ENCODE data around the gene COL23A1. TPM values are rescaled to one million over a fixed set of nuclear protein-coding genes. Genes with fewer than 3 reads are reported as not detected.

The COL23A1 gene
- total and polyA plus RNA-seq, 2 of the 13 experiments (the other 11 are each of a cell fraction or from before 2014, with no cell fraction given): not detected

DNA sequence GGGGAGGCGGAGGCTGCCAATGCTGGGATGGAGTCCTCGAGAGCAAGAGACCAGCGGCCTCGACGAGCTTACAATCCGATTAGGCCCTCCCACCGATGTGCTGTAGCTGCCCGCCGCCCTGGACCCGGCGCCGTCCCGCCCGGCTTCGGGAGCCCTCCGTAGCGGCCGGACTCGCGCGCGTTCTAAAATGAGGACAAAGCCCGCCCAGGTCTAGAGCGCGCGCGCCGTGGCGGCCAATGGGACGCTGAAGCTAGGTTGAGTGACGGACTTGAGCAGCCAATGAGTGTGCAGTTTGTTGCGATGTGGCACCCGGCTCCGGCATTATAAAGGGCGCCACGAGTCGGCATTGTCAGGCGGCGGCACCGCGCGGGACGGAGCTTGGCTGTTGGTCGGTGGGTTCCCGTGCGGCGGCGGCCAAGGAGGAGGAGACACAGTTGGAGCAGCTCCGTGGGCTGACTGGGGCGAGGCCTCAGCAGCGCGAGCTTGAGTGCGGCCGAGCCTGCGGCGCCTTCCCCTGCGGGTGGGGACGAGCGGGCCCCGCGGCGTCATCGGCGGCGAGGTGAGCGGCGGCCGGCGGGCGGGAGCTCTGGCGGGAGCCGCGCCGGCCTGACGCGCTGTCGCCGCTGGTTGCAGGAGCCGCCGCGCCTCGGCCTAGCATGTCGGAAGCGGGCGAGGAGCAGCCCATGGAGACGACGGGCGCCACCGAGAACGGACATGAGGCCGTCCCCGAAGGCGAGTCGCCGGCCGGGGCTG, 385.8 kb downstream of the COL23A1 start, which contains the start of gene HNRNPAB (continued):
- TF ChIP-seq, protein P1, sequence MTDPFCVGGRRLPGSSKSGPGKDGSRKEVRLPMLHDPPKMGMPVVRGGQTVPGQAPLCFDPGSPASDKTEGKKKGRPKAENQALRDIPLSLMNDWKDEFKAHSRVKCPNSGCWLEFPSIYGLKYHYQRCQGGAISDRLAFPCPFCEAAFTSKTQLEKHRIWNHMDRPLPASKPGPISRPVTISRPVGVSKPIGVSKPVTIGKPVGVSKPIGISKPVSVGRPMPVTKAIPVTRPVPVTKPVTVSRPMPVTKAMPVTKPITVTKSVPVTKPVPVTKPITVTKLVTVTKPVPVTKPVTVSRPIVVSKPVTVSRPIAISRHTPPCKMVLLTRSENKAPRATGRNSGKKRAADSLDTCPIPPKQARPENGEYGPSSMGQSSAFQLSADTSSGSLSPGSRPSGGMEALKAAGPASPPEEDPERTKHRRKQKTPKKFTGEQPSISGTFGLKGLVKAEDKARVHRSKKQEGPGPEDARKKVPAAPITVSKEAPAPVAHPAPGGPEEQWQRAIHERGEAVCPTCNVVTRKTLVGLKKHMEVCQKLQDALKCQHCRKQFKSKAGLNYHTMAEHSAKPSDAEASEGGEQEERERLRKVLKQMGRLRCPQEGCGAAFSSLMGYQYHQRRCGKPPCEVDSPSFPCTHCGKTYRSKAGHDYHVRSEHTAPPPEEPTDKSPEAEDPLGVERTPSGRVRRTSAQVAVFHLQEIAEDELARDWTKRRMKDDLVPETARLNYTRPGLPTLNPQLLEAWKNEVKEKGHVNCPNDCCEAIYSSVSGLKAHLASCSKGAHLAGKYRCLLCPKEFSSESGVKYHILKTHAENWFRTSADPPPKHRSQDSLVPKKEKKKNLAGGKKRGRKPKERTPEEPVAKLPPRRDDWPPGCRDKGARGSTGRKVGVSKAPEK (CRISPR knock-in tag; IDR thresholded peaks at IDR 0.05; ENCODE audit: borderline replicate concordance): no peak
- TF ChIP-seq MZF1 (CRISPR knock-in tag; IDR thresholded peaks at IDR 0.05; ENCODE audit: borderline replicate concordance) (no peak), SMAD3 (CRISPR knock-in tag; IDR thresholded peaks at IDR 0.05) (peak; percentile 65), TGIF2 (CRISPR knock-in tag; IDR thresholded peaks at IDR 0.05) (0 out of 2 replicates have a peak, but pooled peaks have one; percentile 44), ZNF17 (CRISPR knock-in tag; IDR thresholded peaks at IDR 0.05) (no peak), NFYB (CRISPR knock-in tag; IDR thresholded peaks at IDR 0.05) (peak; percentile 100), ARNT (IDR thresholded peaks at IDR 0.05) (no peak), SNRNP70 (IDR thresholded peaks at IDR 0.05; ENCODE audit: low read depth, low read length) (no peak), ZSCAN20 (CRISPR knock-in tag; IDR thresholded peaks at IDR 0.05; ENCODE audit: borderline replicate concordance) (peak; percentile 70; the same call in 1 of the 2 replicates), ZNF563 (CRISPR knock-in tag; IDR thresholded peaks at IDR 0.05) (peak; percentile 91), BRD4 (CRISPR knock-in tag; IDR thresholded peaks at IDR 0.05) (peak; percentile 64; the same call in 1 of the 2 replicates), ZNF766 (CRISPR knock-in tag; IDR thresholded peaks at IDR 0.05; ENCODE audit: borderline replicate concordance) (peak; percentile 89), YY1 (IDR thresholded peaks at IDR 0.05; ENCODE audit: insufficient read depth, insufficient replicate concordance, low read depth, low read length) (peak; percentile 80), PLRG1 (conservative IDR thresholded peaks at IDR 0.05) (no peak), ZNF501 (CRISPR knock-in tag; IDR thresholded peaks at IDR 0.05) (peak; percentile 86), ZNF674 (CRISPR knock-in tag; IDR thresholded peaks at IDR 0.05; ENCODE audit: low read depth) (no peak), DMAP1 (CRISPR knock-in tag; IDR thresholded peaks at IDR 0.05) (peak; percentile 98), HDAC1 (CRISPR knock-in tag; IDR thresholded peaks at IDR 0.05) (peak; percentile 97), TCF7 (IDR thresholded peaks at IDR 0.05; ENCODE audit: low read depth) (no peak), ZFAT (CRISPR knock-in tag; conservative IDR thresholded peaks at IDR 0.05) (0 out of 2 replicates have a peak, but pooled peaks have one; percentile 57), TP53 (CRISPR knock-in tag; conservative IDR thresholded peaks at IDR 0.05) (peak; percentile 80), NR1H2 (CRISPR knock-in tag; IDR thresholded peaks at IDR 0.05; ENCODE audit: borderline replicate concordance, low read depth) (0 out of 2 replicates have a peak, but pooled peaks have one; percentile 30)
- TF ChIP-seq, protein P2, sequence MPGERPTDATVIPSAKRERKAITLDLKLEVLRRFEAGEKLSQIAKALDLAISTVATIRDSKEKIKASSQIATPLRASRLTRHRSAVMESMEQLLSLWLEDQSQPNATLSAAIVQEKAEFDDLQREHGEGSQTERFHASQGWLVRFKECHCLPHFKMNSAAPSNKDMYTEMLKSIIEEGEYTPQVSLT (CRISPR knock-in tag; IDR thresholded peaks at IDR 0.05; ENCODE audit: borderline replicate concordance, low read depth): no peak
- TF ChIP-seq, protein P3, sequence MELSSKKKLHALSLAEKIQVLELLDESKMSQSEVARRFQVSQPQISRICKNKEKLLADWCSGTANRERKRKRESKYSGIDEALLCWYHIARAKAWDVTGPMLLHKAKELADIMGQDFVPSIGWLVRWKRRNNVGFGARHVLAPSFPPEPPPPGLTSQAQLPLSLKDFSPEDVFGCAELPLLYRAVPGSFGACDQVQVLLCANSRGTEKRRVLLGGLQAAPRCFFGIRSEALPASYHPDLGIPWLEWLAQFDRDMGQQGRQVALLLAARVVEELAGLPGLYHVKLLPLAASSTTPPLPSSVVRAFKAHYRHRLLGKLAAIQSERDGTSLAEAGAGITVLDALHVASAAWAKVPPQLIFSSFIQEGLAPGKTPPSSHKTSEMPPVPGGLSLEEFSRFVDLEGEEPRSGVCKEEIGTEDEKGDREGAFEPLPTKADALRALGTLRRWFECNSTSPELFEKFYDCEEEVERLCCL (CRISPR knock-in tag; IDR thresholded peaks at IDR 0.05; ENCODE audit: borderline replicate concordance): no peak
- TF ChIP-seq, protein P4, sequence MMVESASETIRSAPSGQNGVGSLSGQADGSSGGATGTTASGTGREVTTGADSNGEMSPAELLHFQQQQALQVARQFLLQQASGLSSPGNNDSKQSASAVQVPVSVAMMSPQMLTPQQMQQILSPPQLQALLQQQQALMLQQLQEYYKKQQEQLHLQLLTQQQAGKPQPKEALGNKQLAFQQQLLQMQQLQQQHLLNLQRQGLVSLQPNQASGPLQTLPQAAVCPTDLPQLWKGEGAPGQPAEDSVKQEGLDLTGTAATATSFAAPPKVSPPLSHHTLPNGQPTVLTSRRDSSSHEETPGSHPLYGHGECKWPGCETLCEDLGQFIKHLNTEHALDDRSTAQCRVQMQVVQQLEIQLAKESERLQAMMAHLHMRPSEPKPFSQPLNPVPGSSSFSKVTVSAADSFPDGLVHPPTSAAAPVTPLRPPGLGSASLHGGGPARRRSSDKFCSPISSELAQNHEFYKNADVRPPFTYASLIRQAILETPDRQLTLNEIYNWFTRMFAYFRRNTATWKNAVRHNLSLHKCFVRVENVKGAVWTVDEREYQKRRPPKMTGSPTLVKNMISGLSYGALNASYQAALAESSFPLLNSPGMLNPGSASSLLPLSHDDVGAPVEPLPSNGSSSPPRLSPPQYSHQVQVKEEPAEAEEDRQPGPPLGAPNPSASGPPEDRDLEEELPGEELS (CRISPR knock-in tag; IDR thresholded peaks at IDR 0.05): no peak
